HEK293T (cell line): ENCODE results near the gene TTLL4.

Experiments
- FOXA1 ChIP-seq: fragments of 450-650 bp; IDR thresholded peaks from 2 replicates; pipeline ENCODE4 v1.6.1; 2016; ENCODE audit warnings: mild to moderate bottlenecking
- HDGF ChIP-seq: fragments of 450-650 bp; IDR thresholded peaks from 2 replicates; pipeline ENCODE4 v1.6.1; 2017; ENCODE audit warnings: antibody characterized with exemption, borderline replicate concordance
- LEF1 ChIP-seq: fragments of 450-650 bp; IDR thresholded peaks from 2 replicates; pipeline ENCODE4 v1.6.1; 2017; ENCODE audit warnings: mild to moderate bottlenecking, borderline replicate concordance
- SP1 ChIP-seq: fragments of 450-650 bp; IDR thresholded peaks from 2 replicates; pipeline ENCODE4 v1.6.1; 2017

- TF ChIP-seq FOXA1, result no peak
- no peak for TF ChIP-seq HDGF
- TF ChIP-seq LEF1, result no peak
- no peak for TF ChIP-seq SP1
These were observed 22.8 kb downstream of the TTLL4 start for GRCh38 chr2:218733171-218734021.
